ENCODE data around the gene ENOPH1. TPM values are rescaled to one million over a fixed set of nuclear protein-coding genes. Genes with fewer than 3 reads are reported as not detected.

ENOPH1 gene
- polyA plus RNA-seq, 1 donor from 2014 or later = 159 TPM

DNA sequence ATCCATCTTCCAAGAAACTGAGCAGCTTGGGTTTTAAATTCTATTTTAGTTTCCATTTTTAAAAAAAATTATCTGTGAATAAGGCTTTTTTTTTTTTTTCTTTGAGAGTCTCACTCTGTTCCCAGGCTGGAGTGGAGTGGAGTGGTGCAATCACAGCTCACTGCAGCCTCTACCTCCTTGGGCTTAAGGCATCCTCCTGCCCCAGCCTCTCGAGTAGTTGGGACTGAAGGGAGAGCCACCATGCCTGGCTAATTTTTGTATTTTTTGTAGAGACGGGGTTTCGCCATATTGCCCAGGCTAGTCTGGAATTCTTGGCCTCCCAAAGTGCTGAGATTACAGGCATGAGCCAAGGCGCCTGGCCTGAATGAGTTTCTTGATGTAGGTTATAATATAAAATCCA, 1.4 kb downstream of the ENOPH1 start:
- H3K4me3 ChIP-seq (ENCODE audit: low read length) = peak overlapping the region; percentile 82
- H3K36me3 ChIP-seq (ENCODE audit: insufficient read depth, low read length) = peaks cover 6% of the 10 kb centered on the region
- H3K27ac ChIP-seq (ENCODE audit: low read length) = peak overlapping the region; percentile 100
- no peaks in the 10 kb centered on the region for H3F3A ChIP-seq (ENCODE audit: insufficient read depth, low read length, poor library complexity, severe bottlenecking)
- no peaks in the 10 kb centered on the region for H3K9me3 ChIP-seq (ENCODE audit: low read length)
- H4K20me1 ChIP-seq (ENCODE audit: insufficient read depth) = peaks cover 19% of the 10 kb centered on the region
- H3K79me2 ChIP-seq (replicated peaks; ENCODE audit: insufficient read depth, low read length) = peaks cover 67% of the 10 kb centered on the region
- H3K9ac ChIP-seq (ENCODE audit: low read length) = peak overlapping the region; percentile 100
- no peaks in the 10 kb centered on the region for H3K9me2 ChIP-seq (ENCODE audit: insufficient read depth, low read length)
- no peaks in the 10 kb centered on the region for H3K27me3 ChIP-seq (ENCODE audit: insufficient read depth, low read depth, low read length)
- peak overlapping the region; percentile 59 for H3K4me2 ChIP-seq (ENCODE audit: low read length)
- no peak for TF ChIP-seq RAD21 (conservative IDR thresholded peaks at IDR 0.05)
- TF ChIP-seq SMC3 (conservative IDR thresholded peaks at IDR 0.05; ENCODE audit: poor library complexity) = no peak
- TF ChIP-seq, protein P1, sequence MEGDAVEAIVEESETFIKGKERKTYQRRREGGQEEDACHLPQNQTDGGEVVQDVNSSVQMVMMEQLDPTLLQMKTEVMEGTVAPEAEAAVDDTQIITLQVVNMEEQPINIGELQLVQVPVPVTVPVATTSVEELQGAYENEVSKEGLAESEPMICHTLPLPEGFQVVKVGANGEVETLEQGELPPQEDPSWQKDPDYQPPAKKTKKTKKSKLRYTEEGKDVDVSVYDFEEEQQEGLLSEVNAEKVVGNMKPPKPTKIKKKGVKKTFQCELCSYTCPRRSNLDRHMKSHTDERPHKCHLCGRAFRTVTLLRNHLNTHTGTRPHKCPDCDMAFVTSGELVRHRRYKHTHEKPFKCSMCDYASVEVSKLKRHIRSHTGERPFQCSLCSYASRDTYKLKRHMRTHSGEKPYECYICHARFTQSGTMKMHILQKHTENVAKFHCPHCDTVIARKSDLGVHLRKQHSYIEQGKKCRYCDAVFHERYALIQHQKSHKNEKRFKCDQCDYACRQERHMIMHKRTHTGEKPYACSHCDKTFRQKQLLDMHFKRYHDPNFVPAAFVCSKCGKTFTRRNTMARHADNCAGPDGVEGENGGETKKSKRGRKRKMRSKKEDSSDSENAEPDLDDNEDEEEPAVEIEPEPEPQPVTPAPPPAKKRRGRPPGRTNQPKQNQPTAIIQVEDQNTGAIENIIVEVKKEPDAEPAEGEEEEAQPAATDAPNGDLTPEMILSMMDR (IDR thresholded peaks at IDR 0.05; ENCODE audit: poor library complexity, severe bottlenecking) = no peak
- TF ChIP-seq, protein P2, sequence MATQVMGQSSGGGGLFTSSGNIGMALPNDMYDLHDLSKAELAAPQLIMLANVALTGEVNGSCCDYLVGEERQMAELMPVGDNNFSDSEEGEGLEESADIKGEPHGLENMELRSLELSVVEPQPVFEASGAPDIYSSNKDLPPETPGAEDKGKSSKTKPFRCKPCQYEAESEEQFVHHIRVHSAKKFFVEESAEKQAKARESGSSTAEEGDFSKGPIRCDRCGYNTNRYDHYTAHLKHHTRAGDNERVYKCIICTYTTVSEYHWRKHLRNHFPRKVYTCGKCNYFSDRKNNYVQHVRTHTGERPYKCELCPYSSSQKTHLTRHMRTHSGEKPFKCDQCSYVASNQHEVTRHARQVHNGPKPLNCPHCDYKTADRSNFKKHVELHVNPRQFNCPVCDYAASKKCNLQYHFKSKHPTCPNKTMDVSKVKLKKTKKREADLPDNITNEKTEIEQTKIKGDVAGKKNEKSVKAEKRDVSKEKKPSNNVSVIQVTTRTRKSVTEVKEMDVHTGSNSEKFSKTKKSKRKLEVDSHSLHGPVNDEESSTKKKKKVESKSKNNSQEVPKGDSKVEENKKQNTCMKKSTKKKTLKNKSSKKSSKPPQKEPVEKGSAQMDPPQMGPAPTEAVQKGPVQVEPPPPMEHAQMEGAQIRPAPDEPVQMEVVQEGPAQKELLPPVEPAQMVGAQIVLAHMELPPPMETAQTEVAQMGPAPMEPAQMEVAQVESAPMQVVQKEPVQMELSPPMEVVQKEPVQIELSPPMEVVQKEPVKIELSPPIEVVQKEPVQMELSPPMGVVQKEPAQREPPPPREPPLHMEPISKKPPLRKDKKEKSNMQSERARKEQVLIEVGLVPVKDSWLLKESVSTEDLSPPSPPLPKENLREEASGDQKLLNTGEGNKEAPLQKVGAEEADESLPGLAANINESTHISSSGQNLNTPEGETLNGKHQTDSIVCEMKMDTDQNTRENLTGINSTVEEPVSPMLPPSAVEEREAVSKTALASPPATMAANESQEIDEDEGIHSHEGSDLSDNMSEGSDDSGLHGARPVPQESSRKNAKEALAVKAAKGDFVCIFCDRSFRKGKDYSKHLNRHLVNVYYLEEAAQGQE (IDR thresholded peaks at IDR 0.05; ENCODE audit: borderline replicate concordance) = no peak
- TF ChIP-seq MXI1 (conservative IDR thresholded peaks at IDR 0.05; ENCODE audit: poor library complexity, severe bottlenecking) = no peak
- TF ChIP-seq EP300 (conservative IDR thresholded peaks at IDR 0.05; ENCODE audit: poor library complexity, severe bottlenecking) = no peak
- TF ChIP-seq POLR2AphosphoS5 (IDR thresholded peaks at IDR 0.05) = no peak
- TF ChIP-seq TAF1 (IDR thresholded peaks at IDR 0.05; ENCODE audit: low read depth) = no peak
- no peak for TF ChIP-seq EZH2 (IDR thresholded peaks at IDR 0.05; ENCODE audit: borderline replicate concordance, insufficient read depth, low read length, poor library complexity, severe bottlenecking)
- H2AFZ ChIP-seq (ENCODE audit: low read depth, low read length) = no peak overlapping the region

DNA sequence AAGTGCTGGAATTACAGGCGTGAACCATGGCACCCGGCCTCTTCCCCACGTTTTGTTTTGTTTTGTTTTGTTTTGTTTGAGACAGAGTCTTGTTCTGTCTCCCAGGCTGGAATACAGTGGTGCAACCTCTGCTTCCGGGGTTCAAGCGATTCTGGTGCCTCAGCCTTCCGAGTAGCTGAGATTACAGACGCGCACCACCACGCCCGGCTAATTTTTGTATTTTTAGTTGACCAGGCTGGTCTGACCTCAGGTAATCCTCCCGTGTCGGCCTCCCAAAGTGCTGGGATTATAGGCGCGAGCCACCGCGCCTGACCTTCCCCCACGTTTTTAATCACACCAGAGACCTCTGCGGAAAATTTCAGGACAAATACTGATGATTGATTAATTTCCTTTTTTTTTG, 2.2 kb downstream of the ENOPH1 start:
- no peak overlapping the region for H3K9ac ChIP-seq (ENCODE audit: low read length)
- TF ChIP-seq EZH2 (IDR thresholded peaks at IDR 0.05; ENCODE audit: borderline replicate concordance, insufficient read depth, low read length, poor library complexity, severe bottlenecking) = no peak
- peak overlapping the region; percentile 82 for H3K4me3 ChIP-seq (ENCODE audit: low read length)
- peaks cover 60% of the 10 kb centered on the region for H3K79me2 ChIP-seq (replicated peaks; ENCODE audit: insufficient read depth, low read length)
- no peaks in the 10 kb centered on the region for H3F3A ChIP-seq (ENCODE audit: insufficient read depth, low read length, poor library complexity, severe bottlenecking)
- H4K20me1 ChIP-seq (ENCODE audit: insufficient read depth) = peaks cover 11% of the 10 kb centered on the region
- no peaks in the 10 kb centered on the region for H3K27me3 ChIP-seq (ENCODE audit: insufficient read depth, low read depth, low read length)
- peaks cover 6% of the 10 kb centered on the region for H3K36me3 ChIP-seq (ENCODE audit: insufficient read depth, low read length)
- no peaks in the 10 kb centered on the region for H3K9me2 ChIP-seq (ENCODE audit: insufficient read depth, low read length)
- H3K27ac ChIP-seq (ENCODE audit: low read length) = no peak overlapping the region
- H3K9me3 ChIP-seq (ENCODE audit: low read length) = no peaks in the 10 kb centered on the region
- no peak overlapping the region for H3K4me2 ChIP-seq (ENCODE audit: low read length)
- H2AFZ ChIP-seq (ENCODE audit: low read depth, low read length) = no peak overlapping the region

DNA sequence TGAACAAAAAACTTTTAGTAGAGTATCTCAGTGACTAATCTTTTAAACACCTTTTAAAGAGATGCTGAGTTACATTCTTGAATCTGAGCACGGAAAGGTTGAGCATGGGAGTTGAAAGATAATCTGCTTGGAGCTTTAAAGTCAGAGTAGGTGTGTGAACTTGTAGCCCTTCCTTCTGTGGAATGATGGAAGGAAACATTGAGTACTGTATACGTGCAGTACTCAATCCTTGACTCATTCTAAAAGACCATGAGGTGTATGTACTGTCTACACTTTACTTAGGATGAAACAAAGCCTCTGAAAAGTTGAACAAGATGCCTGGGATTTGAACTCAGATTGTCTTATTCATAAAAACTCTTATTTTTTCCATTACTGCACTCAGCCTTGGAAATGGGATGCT, 3.4 kb downstream of the ENOPH1 start:
- H3F3A ChIP-seq (ENCODE audit: insufficient read depth, low read length, poor library complexity, severe bottlenecking) = no peaks in the 10 kb centered on the region
- peak overlapping the region; percentile 32 for H3K4me3 ChIP-seq (ENCODE audit: low read length)
- no peak for TF ChIP-seq EZH2 (IDR thresholded peaks at IDR 0.05; ENCODE audit: borderline replicate concordance, insufficient read depth, low read length, poor library complexity, severe bottlenecking)
- TF ChIP-seq RAD21 (conservative IDR thresholded peaks at IDR 0.05) = no peak
- TF ChIP-seq TAF1 (IDR thresholded peaks at IDR 0.05; ENCODE audit: low read depth) = no peak
- TF ChIP-seq POLR2AphosphoS5 (IDR thresholded peaks at IDR 0.05) = no peak
- TF ChIP-seq EP300 (conservative IDR thresholded peaks at IDR 0.05; ENCODE audit: poor library complexity, severe bottlenecking) = no peak
- TF ChIP-seq, protein P1 (IDR thresholded peaks at IDR 0.05; ENCODE audit: poor library complexity, severe bottlenecking) = no peak
- no peak for TF ChIP-seq SMC3 (conservative IDR thresholded peaks at IDR 0.05; ENCODE audit: poor library complexity)
- TF ChIP-seq MXI1 (conservative IDR thresholded peaks at IDR 0.05; ENCODE audit: poor library complexity, severe bottlenecking) = no peak
- TF ChIP-seq, protein P2 (IDR thresholded peaks at IDR 0.05; ENCODE audit: borderline replicate concordance) = no peak
- no peak overlapping the region for H2AFZ ChIP-seq (ENCODE audit: low read depth, low read length)
- H3K27ac ChIP-seq (ENCODE audit: low read length) = no peak overlapping the region
- H3K36me3 ChIP-seq (ENCODE audit: insufficient read depth, low read length) = no peaks in the 10 kb centered on the region
- H3K79me2 ChIP-seq (replicated peaks; ENCODE audit: insufficient read depth, low read length) = peaks cover 57% of the 10 kb centered on the region
- H3K9me3 ChIP-seq (ENCODE audit: low read length) = no peaks in the 10 kb centered on the region
- no peaks in the 10 kb centered on the region for H4K20me1 ChIP-seq (ENCODE audit: insufficient read depth)
- no peak overlapping the region for H3K9ac ChIP-seq (ENCODE audit: low read length)
- H3K27me3 ChIP-seq (ENCODE audit: insufficient read depth, low read depth, low read length) = no peaks in the 10 kb centered on the region
- no peak overlapping the region for H3K4me2 ChIP-seq (ENCODE audit: low read length)
- no peaks in the 10 kb centered on the region for H3K9me2 ChIP-seq (ENCODE audit: insufficient read depth, low read length)
